ENCODE measurements around the gene SPTBN1. TPM values are rescaled to one million over a fixed set of nuclear protein-coding genes. Genes with fewer than 3 reads are reported as not detected.

The SPTBN1 gene
- total RNA-seq, 1 donor from 2014 or later, result 217 TPM

DNA sequence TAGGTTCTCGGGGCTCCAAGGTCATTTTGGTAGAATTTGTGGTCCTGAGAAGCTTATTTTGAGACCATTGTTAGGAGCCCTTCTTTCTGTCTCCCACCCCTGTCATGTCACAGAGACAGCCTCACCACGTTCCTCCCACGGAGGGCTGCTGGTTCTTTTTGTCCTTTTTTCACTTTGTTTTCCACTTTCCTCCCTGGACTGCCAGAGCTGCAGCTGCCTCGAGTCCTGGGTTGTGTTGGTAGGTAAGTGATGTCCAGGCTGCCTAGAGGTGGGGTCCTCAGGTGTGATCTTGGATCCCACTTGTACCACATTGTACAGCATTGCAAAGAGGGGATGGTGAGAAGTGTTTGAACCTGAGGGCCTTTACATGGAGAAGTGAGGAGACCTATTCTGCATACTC is 137.1 kb downstream of the SPTBN1 start:
- DNase-seq (ENCODE audit: low read depth, low spot score), result no peak
- Mint-ChIP-seq H3K9me3 (peaks cover 2% of the 10 kb centered on the region), H3K27ac (ENCODE audit: unreplicated experiment) (no peak overlapping the region), H3K36me3 (ENCODE audit: low read depth) (peaks cover 16% of the 10 kb centered on the region), H3K4me3 (no peak overlapping the region), H3K27me3 (ENCODE audit: low read depth) (no peaks in the 10 kb centered on the region), H3K4me1 (peaks cover 50% of the 10 kb centered on the region)
- TF ChIP-seq, protein P1, sequence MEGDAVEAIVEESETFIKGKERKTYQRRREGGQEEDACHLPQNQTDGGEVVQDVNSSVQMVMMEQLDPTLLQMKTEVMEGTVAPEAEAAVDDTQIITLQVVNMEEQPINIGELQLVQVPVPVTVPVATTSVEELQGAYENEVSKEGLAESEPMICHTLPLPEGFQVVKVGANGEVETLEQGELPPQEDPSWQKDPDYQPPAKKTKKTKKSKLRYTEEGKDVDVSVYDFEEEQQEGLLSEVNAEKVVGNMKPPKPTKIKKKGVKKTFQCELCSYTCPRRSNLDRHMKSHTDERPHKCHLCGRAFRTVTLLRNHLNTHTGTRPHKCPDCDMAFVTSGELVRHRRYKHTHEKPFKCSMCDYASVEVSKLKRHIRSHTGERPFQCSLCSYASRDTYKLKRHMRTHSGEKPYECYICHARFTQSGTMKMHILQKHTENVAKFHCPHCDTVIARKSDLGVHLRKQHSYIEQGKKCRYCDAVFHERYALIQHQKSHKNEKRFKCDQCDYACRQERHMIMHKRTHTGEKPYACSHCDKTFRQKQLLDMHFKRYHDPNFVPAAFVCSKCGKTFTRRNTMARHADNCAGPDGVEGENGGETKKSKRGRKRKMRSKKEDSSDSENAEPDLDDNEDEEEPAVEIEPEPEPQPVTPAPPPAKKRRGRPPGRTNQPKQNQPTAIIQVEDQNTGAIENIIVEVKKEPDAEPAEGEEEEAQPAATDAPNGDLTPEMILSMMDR (conservative IDR thresholded peaks at IDR 0.05), result no peak

DNA sequence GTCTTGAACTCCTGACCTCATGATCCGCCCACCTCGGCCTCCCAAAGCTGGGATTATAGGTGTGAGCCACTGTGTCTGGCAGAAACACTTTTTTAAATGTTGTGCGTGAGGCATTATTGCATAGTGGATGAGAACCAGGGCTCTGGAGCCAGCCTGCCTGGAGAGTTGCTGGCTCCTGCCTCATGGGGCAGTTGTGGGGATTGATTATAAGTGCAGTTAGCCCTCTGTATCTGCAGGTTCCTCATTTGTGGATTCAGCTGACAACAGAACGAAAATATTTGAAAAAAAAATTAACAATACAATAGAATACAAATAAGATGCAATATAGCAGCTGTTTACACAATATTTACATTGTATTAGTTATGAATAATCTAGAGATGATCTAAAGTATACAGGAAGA is 137.9 kb downstream of the SPTBN1 start:
- TF ChIP-seq, protein P1 (conservative IDR thresholded peaks at IDR 0.05), result no peak
- Mint-ChIP-seq H3K27ac (ENCODE audit: unreplicated experiment) (no peak overlapping the region), H3K27me3 (ENCODE audit: low read depth) (no peaks in the 10 kb centered on the region), H3K4me1 (peaks cover 45% of the 10 kb centered on the region), H3K4me3 (no peak overlapping the region), H3K36me3 (ENCODE audit: low read depth) (peaks cover 22% of the 10 kb centered on the region), H3K9me3 (peaks cover 2% of the 10 kb centered on the region)
- DNase-seq (ENCODE audit: low read depth, low spot score), result no peak

DNA sequence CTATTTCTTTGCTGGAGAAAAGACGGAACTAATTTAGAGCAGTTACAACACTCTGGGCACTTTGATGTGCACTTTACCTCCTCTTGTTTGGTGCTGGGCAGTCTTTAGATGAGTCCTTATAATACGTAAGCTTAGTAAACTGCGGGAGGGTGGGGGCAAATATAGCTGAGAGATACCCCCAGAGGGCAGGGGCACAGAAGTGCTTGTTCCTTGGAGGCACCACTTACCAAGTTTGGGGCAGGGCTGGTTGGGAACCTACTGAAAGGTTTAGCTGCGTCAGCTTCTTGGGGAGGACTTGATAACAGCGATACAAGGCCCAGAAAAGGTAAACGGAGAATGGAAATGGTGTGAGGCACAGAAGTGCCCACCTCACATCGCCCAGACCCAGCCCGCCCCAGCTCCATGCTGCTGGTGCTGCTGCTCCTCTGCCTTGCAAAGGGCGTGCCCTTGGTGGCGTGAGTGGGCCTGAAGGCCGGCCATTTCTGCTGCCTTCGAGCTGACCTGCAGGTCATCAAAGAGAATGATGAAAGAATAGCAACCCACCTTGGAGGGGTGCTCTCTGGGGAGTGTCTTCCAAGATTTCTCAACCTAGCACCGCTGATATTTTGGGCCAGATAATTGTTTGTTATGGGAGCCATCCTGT is 139.2 kb downstream of the SPTBN1 start:
- TF ChIP-seq, protein P1 (conservative IDR thresholded peaks at IDR 0.05), result no peak
- H3K9me3 Mint-ChIP-seq, result peaks cover 2% of the 10 kb centered on the region
- no peaks in the 10 kb centered on the region for H3K27me3 Mint-ChIP-seq (ENCODE audit: low read depth)
- DNase-seq (ENCODE audit: low read depth, low spot score), result no peak
- H3K27ac Mint-ChIP-seq (ENCODE audit: unreplicated experiment), result no peak overlapping the region
- H3K4me3 Mint-ChIP-seq, result peak overlapping the region; percentile 31
- peaks cover 33% of the 10 kb centered on the region for H3K36me3 Mint-ChIP-seq (ENCODE audit: low read depth)
- peaks cover 36% of the 10 kb centered on the region for H3K4me1 Mint-ChIP-seq

DNA sequence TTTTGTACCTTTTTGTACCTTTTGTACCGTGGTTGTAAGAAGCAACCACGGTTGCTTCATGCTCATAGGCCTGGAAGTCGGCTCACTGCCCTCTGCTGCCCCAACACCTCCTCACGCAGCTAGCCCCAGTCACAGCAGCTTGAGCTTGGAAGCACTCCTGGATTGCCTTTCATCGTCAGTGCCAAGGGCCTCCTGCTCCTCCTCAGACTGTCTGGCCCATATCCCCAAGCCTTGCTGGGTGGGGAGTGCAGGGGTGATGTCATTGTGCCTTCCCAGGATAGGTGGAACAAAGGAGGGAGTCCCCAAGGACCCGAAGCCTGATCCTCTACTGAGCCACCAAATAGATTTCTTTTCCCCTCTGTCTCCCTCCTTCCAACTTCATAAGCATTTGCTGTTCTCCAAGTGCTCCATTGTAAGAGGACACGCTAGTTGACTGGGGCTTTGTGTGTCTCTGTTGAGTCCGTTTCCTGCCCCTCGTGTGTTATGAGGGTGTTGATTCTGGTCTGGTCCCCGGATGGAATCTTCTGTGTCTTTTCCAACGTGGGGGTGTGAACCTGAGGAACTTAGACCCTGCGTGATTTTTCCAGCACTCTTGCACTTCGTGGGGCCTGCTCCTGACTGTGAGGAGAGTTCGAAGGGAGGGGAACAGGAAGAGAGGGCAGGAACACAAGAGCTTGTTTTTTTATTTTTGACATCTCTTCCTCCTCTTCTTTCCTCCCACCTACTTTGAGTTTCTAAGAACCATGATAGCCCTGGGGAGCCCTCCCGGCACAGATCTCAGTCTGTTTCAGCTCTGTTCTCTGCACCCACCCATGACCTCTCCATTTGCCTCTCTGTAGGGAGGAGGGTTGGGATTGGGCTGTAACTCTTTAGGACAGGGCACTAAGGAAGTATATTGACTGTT is 140.1 kb downstream of the SPTBN1 start:
- H3K36me3 Mint-ChIP-seq (ENCODE audit: low read depth), result peaks cover 34% of the 10 kb centered on the region
- DNase-seq (ENCODE audit: low read depth, low spot score), result peak; percentile 8
- H3K4me1 Mint-ChIP-seq, result peaks cover 28% of the 10 kb centered on the region
- H3K4me3 Mint-ChIP-seq, result peak overlapping the region; percentile 31
- TF ChIP-seq, protein P1 (conservative IDR thresholded peaks at IDR 0.05), result no peak
- no peaks in the 10 kb centered on the region for H3K27me3 Mint-ChIP-seq (ENCODE audit: low read depth)
- H3K9me3 Mint-ChIP-seq, result peaks cover 2% of the 10 kb centered on the region
- H3K27ac Mint-ChIP-seq (ENCODE audit: unreplicated experiment), result peak overlapping the region; percentile 95

DNA sequence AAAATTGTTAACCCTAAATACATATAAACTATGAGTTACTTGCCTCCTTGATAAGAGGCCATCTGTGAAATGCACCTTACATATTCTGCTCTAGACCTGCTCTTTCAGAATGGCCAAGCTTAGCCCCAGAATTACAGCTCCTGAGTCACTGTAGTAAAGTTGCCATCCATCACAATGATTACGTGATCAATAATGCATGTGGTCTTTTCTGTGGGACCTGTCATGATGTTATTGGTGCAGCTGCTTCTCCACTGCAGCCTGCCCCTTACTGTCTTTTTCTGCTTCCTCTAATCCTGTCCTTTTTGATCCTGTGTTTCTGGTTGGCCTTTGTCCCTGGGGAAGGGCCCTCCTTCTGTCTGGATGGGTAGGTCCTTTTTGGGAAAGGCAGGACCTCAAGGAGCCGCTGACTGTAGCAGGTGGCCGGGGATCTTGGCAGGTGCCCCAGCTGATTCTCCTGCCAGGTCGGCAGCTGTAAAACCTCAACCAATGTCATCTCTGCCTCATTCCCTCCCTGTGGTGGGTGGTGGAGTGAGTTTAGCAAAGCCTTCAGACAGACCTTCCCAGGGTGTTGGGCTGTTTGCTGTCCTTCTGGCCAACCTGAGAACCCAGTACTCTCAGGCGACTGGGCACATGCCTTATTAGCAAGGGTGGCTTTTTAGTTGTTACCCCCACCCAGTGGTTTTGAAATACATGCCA is 141.2 kb downstream of the SPTBN1 start:
- Mint-ChIP-seq H3K27me3 (ENCODE audit: low read depth) (no peaks in the 10 kb centered on the region), H3K4me1 (peaks cover 32% of the 10 kb centered on the region), H3K9me3 (peaks cover 2% of the 10 kb centered on the region), H3K4me3 (no peak overlapping the region), H3K27ac (ENCODE audit: unreplicated experiment) (peak overlapping the region; percentile 60), H3K36me3 (ENCODE audit: low read depth) (peaks cover 34% of the 10 kb centered on the region)
- TF ChIP-seq, protein P1 (conservative IDR thresholded peaks at IDR 0.05), result no peak
- DNase-seq (ENCODE audit: low read depth, low spot score), result no peak
